H9 (cell line): ENCODE measurements around the gene ADGRD1. TPM values are rescaled to one million over a fixed set of nuclear protein-coding genes. Genes with fewer than 3 reads are reported as not detected.

ENCODE experiments used
- DNase-seq: peaks from one replicate; pipeline ENCODE4 v3.0.0-alpha.2; 2017
- H2AFZ ChIP-seq: one replicate; pipeline ENCODE4 v1.6.1; 2013; ENCODE audit warnings: mild to moderate bottlenecking, low read length, control low read depth, moderate library complexity
- H2AK5ac ChIP-seq: 2 replicates; pipeline ENCODE4 v1.6.1; 2013; ENCODE audit warnings: low read length, control low read depth, mixed read lengths; ENCODE audit not compliant: insufficient read length
- H2BK120ac ChIP-seq: one replicate; pipeline ENCODE4 v1.6.1; 2013; ENCODE audit warnings: low read depth, mild to moderate bottlenecking, low read length, control low read depth, inconsistent platforms; ENCODE audit not compliant: poor library complexity, severe bottlenecking
- H2BK12ac ChIP-seq: 2 replicates; pipeline ENCODE4 v1.6.1; 2013; ENCODE audit warnings: low read length, control low read depth, mixed read lengths, low read depth; ENCODE audit not compliant: insufficient read length
- H2BK15ac ChIP-seq: 2 replicates; pipeline ENCODE4 v1.6.1; 2013; ENCODE audit warnings: low read depth, low read length, control low read depth
- H2BK20ac ChIP-seq: one replicate; pipeline ENCODE4 v1.6.1; 2013; ENCODE audit warnings: low read depth, mild to moderate bottlenecking, low read length, control low read depth, inconsistent platforms; ENCODE audit not compliant: poor library complexity, severe bottlenecking
- H2BK5ac ChIP-seq: 2 replicates; pipeline ENCODE4 v1.6.1; 2013; ENCODE audit warnings: low read length, control low read depth, mixed read lengths; ENCODE audit not compliant: insufficient read length
- H3K14ac ChIP-seq: 2 replicates; pipeline ENCODE4 v1.6.1; 2013; ENCODE audit warnings: low read length, control low read depth; ENCODE audit not compliant: insufficient read depth
- H3K18ac ChIP-seq: 2 replicates; pipeline ENCODE4 v1.6.1; 2013; ENCODE audit warnings: low read depth, mild to moderate bottlenecking, mixed read lengths, low read length, control low read depth; ENCODE audit not compliant: insufficient read length
- H3K23ac ChIP-seq: 2 replicates; pipeline ENCODE4 v1.6.1; 2013; ENCODE audit warnings: low read length, control low read depth, mixed read lengths, low read depth; ENCODE audit not compliant: insufficient read length
- H3K23me2 ChIP-seq: 2 replicates; pipeline ENCODE4 v1.6.1; 2013; ENCODE audit warnings: low read depth, mild to moderate bottlenecking, mixed read lengths, low read length, control low read depth; ENCODE audit not compliant: insufficient read length, poor library complexity, severe bottlenecking
- H3K27ac ChIP-seq: 2 replicates; pipeline ENCODE4 v1.5.1; 2013; ENCODE audit warnings: low read length, control low read depth, mixed read lengths, low read depth; ENCODE audit not compliant: insufficient read length
- H3K27me3 ChIP-seq: 2 replicates; pipeline ENCODE4 v1.6.1; 2013; ENCODE audit warnings: low read length, control low read depth, inconsistent platforms; ENCODE audit not compliant: insufficient read depth
- H3K4ac ChIP-seq: 2 replicates; pipeline ENCODE4 v1.6.1; 2013; ENCODE audit warnings: low read depth, mild to moderate bottlenecking, control low read depth, inconsistent platforms, low read length, moderate library complexity
- H3K4me1 ChIP-seq: 2 replicates; pipeline ENCODE4 v1.6.1; 2013; ENCODE audit warnings: low read length, control low read depth, inconsistent platforms; ENCODE audit not compliant: insufficient read depth
- H3K4me2 ChIP-seq: 2 replicates; pipeline ENCODE4 v1.6.1; 2013; ENCODE audit warnings: low read length, control low read depth, mixed read lengths; ENCODE audit not compliant: insufficient read length, insufficient read depth
- H3K56ac ChIP-seq: 2 replicates; pipeline ENCODE4 v1.6.1; 2013; ENCODE audit warnings: low read depth, mild to moderate bottlenecking, mixed read lengths, low read length, control low read depth; ENCODE audit not compliant: insufficient read length
- H3K79me1 ChIP-seq: 2 replicates; pipeline ENCODE4 v1.6.1; 2013; ENCODE audit warnings: low read depth, mild to moderate bottlenecking, moderate library complexity, low read length, control low read depth, inconsistent platforms; ENCODE audit not compliant: insufficient read depth, poor library complexity, severe bottlenecking
- H3K79me2 ChIP-seq: 2 replicates; pipeline ENCODE4 v1.6.1; 2013; ENCODE audit warnings: low read length, control low read depth, inconsistent platforms; ENCODE audit not compliant: insufficient read depth
- H3K9ac ChIP-seq: 2 replicates; pipeline ENCODE4 v1.6.1; 2013; ENCODE audit warnings: low read length, control low read depth, mixed read lengths; ENCODE audit not compliant: insufficient read length; ENCODE audit errors: extremely low read depth
- H3K9me3 ChIP-seq: one replicate; pipeline ENCODE4 v1.6.1; 2013; ENCODE audit warnings: low read depth, low read length, inconsistent platforms; ENCODE audit not compliant: control insufficient read depth
- H3T11ph ChIP-seq: one replicate; pipeline ENCODE4 v1.6.1; 2013; ENCODE audit warnings: mild to moderate bottlenecking, low read length, control low read depth, inconsistent platforms
- H4K20me1 ChIP-seq: one replicate; pipeline ENCODE4 v1.6.1; 2013; ENCODE audit not compliant: control insufficient read depth, insufficient read length, insufficient read depth
- H4K5ac ChIP-seq: 2 replicates; pipeline ENCODE4 v1.6.1; 2013; ENCODE audit warnings: low read depth, mild to moderate bottlenecking, mixed read lengths, low read length, control low read depth; ENCODE audit not compliant: insufficient read length
- H4K8ac ChIP-seq: replicated peaks from 2 replicates; pipeline ENCODE4 v1.6.1; 2013; ENCODE audit warnings: low read length, control low read depth, mixed read lengths, low read depth; ENCODE audit not compliant: insufficient read length
- H4K91ac ChIP-seq: 2 replicates; pipeline ENCODE4 v1.6.1; 2013; ENCODE audit warnings: low read depth, mild to moderate bottlenecking, moderate library complexity, mixed read lengths, low read length, control low read depth; ENCODE audit not compliant: insufficient read length
- H3K27ac Mint-ChIP-seq, 3 experiments: 2 replicates in 2 of 3; 3 replicates in 1 of 3; pipeline ENCODE4 v1.8.0; 2020 to 2021; ENCODE audit warnings: mixed read lengths in 3 of 3, mild to moderate bottlenecking in 1 of 3, moderate library complexity in 1 of 3
- H3K27me3 Mint-ChIP-seq: 2 replicates; pipeline ENCODE4 v1.8.0; 2021; ENCODE audit warnings: low read depth, mild to moderate bottlenecking, moderate library complexity, mixed read lengths
- H3K36me3 Mint-ChIP-seq, 3 experiments: 2 replicates in 2 of 3; 3 replicates in 1 of 3; pipeline ENCODE4 v1.8.0; 2020 to 2021; ENCODE audit warnings: low read depth in 3 of 3, mixed read lengths in 3 of 3; ENCODE audit not compliant: insufficient read depth in 1 of 3
- H3K4me1 Mint-ChIP-seq, 2 experiments: 2 replicates each; pipeline ENCODE4 v1.8.0; 2020; ENCODE audit warnings: mixed read lengths in 2 of 2
- H3K4me3 Mint-ChIP-seq, 2 experiments: 2 replicates in 1 of 2; 3 replicates in 1 of 2; pipeline ENCODE4 v1.8.0; 2020 to 2021; ENCODE audit warnings: mild to moderate bottlenecking in 2 of 2, mixed read lengths in 2 of 2, moderate library complexity in 1 of 2
- H3K9me3 Mint-ChIP-seq, 2 experiments: 2 replicates in 1 of 2; 3 replicates in 1 of 2; pipeline ENCODE4 v1.8.0; 2020; ENCODE audit warnings: mild to moderate bottlenecking in 2 of 2, mixed read lengths in 2 of 2, moderate library complexity in 1 of 2
- CTCF ChIP-seq: fragments of 200-600 bp; sonication (generic); conservative IDR thresholded peaks from 3 replicates; pipeline ENCODE4 v1.8.0; 2021; ENCODE audit warnings: antibody characterized with exemption, mild to moderate bottlenecking
- WGBS: extraction: QIAGEN DNeasy Blood & Tissue Kit; methylation state at CpG from one replicate; pipeline ENCODE4 v1.1.7; 2013; ENCODE audit warnings: missing lambda C conversion rate, low lambda C conversion rate, mixed read lengths; ENCODE audit not compliant: insufficient read length; ENCODE audit errors: extremely low coverage; 5-methylcytosine and 5-hydroxymethylcytosine counted together
- total RNA-seq: library from RNA; stranded (reverse); gene quantifications from 2 replicates; pipeline ENCODE4 v1.2.1, GENCODE V29; 2021

The ADGRD1 gene
- total RNA-seq, 1 experiment from 2014 or later: 0.52 TPM

- H2AK5ac ChIP-seq: no peak overlapping the region
- H3K23me2 ChIP-seq: no peaks in the 10 kb centered on the region
- no peak overlapping the region for H3K27ac ChIP-seq
- no peak overlapping the region for H3K4me3 Mint-ChIP-seq
- H2BK15ac ChIP-seq: no peak overlapping the region
- H3K4me1 Mint-ChIP-seq: no peaks in the 10 kb centered on the region
- H3K4ac ChIP-seq: no peak overlapping the region
- H3K4me1 ChIP-seq: no peaks in the 10 kb centered on the region
- no peak overlapping the region for H3K23ac ChIP-seq
- WGBS: no CpG with 5 or more reads among the region's 15 CpGs
- no peak for TF ChIP-seq CTCF
- H3K27me3 ChIP-seq: no peaks in the 10 kb centered on the region
- H3K79me2 ChIP-seq: no peaks in the 10 kb centered on the region
- no peaks in the 10 kb centered on the region for H4K20me1 ChIP-seq
- no peak overlapping the region for H3K9ac ChIP-seq
- no peak overlapping the region for H4K91ac ChIP-seq
- DNase-seq: peak; percentile 8
- no peak overlapping the region for H3K56ac ChIP-seq
- no peak overlapping the region for H3K27ac Mint-ChIP-seq
- no peaks in the 10 kb centered on the region; the same call in none of the 2 replicates for H3K27me3 Mint-ChIP-seq
- H3K4me2 ChIP-seq: no peak overlapping the region
- no peaks in the 10 kb centered on the region for H3K9me3 ChIP-seq
- H2AFZ ChIP-seq: no peak overlapping the region
- H3K36me3 Mint-ChIP-seq: no peaks in the 10 kb centered on the region
- H2BK120ac ChIP-seq: no peak overlapping the region
- H2BK5ac ChIP-seq: no peak overlapping the region
- no peak overlapping the region for H2BK20ac ChIP-seq
- no peaks in the 10 kb centered on the region for H3K79me1 ChIP-seq
- no peak overlapping the region for H3K14ac ChIP-seq
- no peak overlapping the region for H4K8ac ChIP-seq
- no peaks in the 10 kb centered on the region for H3K9me3 Mint-ChIP-seq
- H3T11ph ChIP-seq: no peak overlapping the region
- H4K5ac ChIP-seq: no peak overlapping the region
- H2BK12ac ChIP-seq: no peak overlapping the region
- no peak overlapping the region for H3K18ac ChIP-seq
These were observed 16.6 kb downstream of the ADGRD1 start for GRCh38 chr12:130970165-130970907.
